HG03039 (cell line): Measurements from ENCODE around the gene OSBPL6.
"Not testable (repeated sequence)": the region's sequence is repeated elsewhere in the genome, so short reads cannot be mapped to it uniquely, and the experiment has no call there.

ENCODE experiments used
- ATAC-seq: cut with Tn5 transposase; IDR thresholded peaks from one replicate; pipeline ENCODE4 v1.9.1; 2021; ENCODE audit warnings: mild to moderate bottlenecking, moderate library complexity; ENCODE audit not compliant: unreplicated experiment

The OSBPL6 gene

GRCh38 chr2:178296394-178297090 lies 102.2 kb downstream of the OSBPL6 start:
- ATAC-seq: no peak

GRCh38 chr2:178297091-178297411 lies 102.7 kb downstream of the OSBPL6 start:
- no peak for ATAC-seq

DNA sequence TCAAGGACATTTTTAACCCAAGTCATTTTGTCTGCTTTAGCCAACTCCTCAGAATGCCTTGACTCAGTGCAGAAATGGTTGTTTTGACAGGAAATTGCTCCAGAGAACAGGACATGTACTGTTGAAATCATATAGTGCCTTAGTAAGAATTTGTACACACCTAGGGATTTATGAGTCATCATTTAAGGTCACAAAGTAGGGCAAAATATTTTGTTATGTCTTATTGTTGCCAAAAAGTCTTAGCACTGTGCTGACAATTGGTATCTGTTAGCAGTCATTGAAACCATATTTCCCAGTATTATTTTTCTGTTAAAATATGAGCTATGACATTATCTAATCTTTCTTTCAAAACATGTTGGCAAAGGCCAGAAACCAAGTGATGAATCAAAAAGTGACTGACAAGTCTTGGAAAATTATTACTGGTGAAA lies 104.5 kb downstream of the OSBPL6 start:
- no peak for ATAC-seq

DNA sequence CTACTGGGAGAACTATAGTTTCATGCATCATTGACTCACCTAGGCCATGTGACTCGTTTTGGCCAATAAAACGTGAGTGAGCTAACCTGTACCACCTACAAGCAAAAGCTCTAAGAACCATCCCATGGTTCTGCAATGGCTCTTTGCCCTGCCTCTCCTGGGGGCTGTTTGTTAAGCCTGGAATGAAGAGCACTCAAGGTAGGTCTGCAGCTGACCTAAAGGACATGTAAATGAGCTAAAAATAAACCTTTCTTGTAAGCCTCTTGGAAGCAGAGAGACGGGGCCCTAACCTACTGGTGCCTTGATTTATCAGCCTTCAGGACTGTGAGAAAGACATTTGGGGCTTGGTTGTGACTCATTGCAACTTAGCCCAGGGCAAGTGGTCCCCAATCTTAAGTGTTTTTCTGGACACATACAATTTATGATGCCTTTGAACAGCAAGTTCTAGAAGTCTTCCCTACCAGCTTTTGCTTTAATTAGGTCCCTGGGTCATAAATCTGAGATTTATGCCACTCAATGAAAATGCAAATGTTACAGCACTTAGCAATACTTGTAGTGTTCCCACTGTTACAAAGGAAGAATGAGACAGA lies 107.4 kb downstream of the OSBPL6 start:
- no peak for ATAC-seq

- ATAC-seq: no peak
These were observed 110.0 kb downstream of the OSBPL6 start for GRCh38 chr2:178304333-178304732.

GRCh38 chr2:178306352-178307073 lies 112.2 kb downstream of the OSBPL6 start:
- ATAC-seq: peak; percentile 95

DNA sequence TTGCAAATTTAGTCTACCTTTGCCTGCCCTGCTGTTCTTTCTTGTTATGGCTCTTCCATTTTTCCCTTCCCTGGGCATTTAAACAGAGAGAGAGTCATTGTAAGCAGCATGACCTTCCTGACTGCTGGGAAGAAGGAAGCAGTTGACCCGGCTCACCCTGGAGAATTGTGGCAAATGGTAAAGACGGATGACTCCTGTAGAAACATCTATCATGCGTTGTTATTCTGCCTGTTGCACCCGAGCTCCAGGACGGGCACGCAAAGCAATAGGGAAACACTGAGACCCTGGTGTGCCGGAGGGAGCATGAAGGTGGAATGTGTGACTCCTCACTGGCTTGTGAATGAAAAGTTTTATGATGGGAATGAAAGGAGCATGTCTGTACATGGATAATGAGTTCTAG lies 113.3 kb downstream of the OSBPL6 start:
- ATAC-seq: no peak

DNA sequence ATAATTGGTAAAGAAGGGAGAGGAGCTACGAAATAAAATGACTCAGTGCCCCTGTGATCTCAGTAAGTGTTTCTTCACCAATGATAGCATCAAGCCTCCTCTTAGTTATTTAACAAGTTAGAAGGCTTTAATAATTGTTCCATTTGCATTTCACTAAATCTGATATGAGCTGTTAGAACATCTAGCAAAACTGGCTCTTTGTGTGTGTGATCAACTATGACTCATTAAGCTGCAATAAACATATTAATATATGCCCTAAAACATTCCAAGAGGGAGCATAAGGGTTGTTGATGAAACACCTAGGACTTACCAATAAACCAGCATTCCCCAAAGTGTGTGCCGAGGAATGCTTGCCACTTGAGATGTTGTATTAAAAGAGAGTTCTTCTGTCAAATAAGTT lies 115.2 kb downstream of the OSBPL6 start:
- ATAC-seq: no peak

DNA sequence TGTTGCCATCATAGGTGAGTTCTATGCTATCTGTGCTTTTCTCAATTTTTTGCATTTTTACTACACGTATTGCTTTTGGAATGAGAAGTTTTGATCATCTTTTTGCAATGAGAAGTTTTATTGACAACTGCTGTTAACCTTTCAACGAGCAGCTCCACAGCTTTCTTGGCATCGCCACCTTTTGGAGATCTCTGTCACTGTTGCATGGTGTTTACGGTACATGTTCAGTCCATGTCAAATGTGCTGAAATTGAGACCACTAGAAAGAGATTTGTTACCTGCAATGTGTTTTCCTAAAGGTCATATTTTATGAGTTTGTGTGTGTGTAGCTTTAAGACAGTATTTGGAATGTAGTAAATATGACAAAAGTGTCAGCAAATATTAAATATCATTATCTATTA lies 120.8 kb downstream of the OSBPL6 start:
- ATAC-seq: no peak

DNA sequence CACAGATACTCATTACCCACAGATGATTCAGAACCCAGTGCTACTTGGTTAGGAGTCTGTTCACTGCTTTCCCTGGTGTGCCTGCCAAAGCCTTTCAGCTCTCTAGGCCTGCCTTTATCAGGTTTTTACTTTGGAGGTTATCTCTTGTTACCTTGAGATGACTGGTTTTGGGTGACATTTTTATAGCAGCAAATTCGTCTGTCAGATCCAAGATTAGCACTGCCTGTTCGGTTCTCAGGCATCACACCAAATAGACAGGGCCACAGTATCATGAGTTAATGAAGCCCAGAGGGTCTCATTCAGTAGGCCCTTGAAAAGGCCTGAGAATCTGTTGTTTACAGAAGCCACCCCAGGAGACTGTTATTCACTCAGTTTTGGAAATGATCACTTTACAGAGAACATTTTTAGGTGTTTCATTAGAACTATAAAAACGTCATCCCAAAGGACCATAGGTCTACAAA lies 121.2 kb downstream of the OSBPL6 start:
- ATAC-seq: no peak

GRCh38 chr2:178317811-178318210 lies 123.5 kb downstream of the OSBPL6 start:
- ATAC-seq: no peak

GRCh38 chr2:178320011-178320585 lies 125.8 kb downstream of the OSBPL6 start:
- no peak for ATAC-seq

DNA sequence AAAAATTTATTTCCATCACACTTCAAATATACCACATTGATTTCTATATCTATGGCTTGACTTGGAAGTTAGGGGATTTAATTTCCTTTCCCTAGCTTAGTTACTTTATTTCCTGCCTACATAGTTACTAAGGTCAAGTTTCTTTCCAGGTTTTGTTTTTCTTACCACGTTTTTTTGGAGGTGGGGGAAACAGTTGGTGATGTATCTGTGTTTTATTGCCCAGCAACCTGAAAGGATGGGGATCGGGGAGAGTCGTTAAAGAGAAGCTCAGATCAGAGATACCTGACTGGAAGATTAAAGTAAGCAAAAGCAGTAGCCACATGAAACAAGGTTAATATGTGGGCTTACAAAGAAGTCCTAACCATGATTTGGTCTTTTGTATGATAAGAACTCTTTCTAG lies 127.8 kb downstream of the OSBPL6 start:
- no peak for ATAC-seq

- not testable (repeated sequence) for ATAC-seq
These were observed 129.0 kb downstream of the OSBPL6 start for GRCh38 chr2:178323331-178323730.

DNA sequence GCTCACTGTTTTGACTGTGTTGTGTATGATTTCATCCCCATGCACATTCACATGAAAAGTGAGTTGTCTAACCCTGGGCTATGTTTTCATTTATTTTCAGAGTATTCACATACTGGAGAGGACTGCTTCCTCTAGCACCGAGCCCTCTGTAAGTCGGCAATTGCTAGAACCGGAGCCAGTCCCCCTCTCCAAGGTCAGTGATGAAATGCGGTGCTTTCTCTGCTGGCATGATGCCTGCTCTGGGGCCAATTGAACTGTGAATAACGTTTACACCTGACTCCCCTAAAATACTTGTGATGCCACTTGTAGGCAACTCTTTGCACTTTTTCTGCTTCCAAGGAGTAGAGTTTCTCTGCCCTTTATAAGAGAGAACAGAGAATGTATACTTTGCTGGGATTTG lies 129.8 kb downstream of the OSBPL6 start:
- no peak for ATAC-seq

GRCh38 chr2:178325268-178325667 lies 131.0 kb downstream of the OSBPL6 start:
- ATAC-seq: no peak

GRCh38 chr2:178327516-178327915 lies 133.2 kb downstream of the OSBPL6 start:
- ATAC-seq: no peak

GRCh38 chr2:178328037-178328436 lies 133.7 kb downstream of the OSBPL6 start:
- no peak for ATAC-seq

DNA sequence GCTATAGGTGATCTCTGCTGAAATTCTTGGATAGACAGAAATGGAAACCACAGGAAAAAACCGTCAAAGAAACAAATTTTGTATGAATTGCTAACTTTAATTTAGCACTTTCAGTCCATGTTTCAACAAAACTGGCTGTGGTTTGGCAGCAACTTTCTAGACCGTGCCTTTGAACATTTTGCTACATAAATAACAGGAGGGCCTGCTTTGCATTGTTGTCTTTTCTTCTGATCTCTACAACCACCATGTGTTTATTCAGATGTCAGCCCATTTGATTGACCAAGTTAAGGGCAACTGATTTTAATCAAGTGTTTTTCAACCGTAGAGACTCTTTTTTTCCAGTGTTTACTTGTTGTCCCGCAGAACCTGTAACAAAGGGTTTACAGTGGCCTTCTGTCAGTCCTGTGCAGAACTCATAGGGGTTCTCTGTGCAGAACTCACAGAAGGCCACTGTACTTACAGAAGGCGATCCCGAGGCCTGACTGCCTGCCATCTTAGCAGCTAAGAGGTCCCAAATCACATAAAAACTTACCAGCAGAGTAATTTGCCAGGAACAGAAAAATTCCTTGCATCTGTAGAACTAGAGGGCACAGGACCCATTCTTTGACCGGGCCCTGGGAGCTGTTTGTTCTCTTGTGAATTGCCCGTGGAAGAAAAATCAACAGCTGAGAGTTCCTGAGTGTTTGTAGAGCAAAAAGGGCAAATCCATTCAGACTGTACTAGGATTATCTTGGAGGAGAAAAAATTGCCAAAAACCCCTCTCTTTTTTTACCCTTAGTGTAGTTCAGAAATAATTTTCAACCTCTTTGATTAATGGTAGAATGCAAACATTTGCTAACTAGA lies 136.1 kb downstream of the OSBPL6 start:
- ATAC-seq: no peak

DNA sequence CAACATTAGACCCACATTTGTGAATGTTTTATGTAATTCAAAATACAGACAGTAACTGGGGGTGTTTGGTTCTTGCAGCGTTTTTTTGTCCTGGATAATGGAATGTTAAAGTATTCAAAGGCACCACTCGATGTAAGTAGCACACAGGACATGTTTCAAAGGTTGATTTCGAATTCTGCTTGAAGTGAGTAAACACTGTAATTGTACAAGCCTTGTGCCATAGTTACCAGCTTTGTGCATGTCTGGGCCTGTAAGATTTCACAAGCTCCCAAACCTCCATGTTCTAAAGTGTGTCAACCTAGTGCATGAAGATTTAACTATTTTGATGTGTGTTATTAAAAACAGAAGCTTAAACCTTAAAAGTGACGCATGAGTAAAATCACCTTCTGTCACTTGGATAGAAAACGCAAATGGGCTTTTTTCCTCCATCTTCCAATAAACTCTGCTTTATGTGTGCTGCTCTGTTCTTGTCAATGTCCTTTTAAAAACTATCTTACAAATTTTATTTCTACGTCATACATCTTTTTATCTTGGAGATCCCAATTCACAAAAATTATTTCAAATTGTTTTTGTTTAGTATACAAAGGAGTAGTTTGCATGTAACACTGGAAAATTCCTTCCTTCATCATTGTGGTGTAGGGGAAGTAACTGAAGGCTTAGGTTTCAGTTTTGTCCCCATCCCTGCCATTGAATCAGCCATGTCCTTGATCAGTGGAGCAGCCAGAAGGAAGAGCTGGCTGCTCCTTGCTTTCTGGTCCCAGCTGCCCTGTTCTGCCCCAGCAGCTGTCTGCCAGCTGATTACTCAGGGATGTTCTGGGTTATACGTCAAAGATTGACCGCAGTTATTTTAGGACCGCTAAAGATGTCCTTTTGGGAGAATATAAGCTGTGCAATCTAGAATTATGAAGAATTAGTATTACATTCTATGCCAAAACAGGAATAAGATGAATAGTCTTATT lies 137.4 kb downstream of the OSBPL6 start:
- ATAC-seq: no peak
